HL-60/S4 (cell line): ENCODE measurements around the gene ACE2.

ENCODE experiments used
- in situ Hi-C: fragments of 300-500 bp; cut with MboI; formaldehyde crosslinking; loops from 2 replicates; pipeline ENCODE4 v1.14.3; 2022; ENCODE audit warnings: low sequenced_read_pairs

ACE2 gene

GRCh38 chrX:15579778-15580747 is 20.7 kb downstream of the ACE2 start:
- in situ Hi-C loops = no loop called here

DNA sequence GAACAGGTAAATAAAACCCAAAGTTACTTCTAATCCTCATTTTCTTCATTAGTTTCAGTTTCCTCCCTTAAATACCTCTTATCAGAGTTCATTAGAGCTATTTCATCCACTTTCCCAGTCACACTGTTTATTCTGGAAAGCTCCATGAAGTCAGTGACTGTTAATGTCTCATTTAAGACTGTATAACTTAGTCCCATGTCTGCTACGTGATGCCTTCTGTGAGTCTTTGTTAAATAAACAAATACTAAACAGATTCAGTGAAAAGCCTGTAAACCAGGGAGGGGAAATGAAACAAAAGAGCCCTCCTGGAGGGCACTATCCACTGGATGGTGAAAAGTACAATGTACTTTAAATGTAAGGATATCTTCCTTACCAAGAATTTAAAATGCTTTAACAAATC is 24.7 kb downstream of the ACE2 start:
- in situ Hi-C loops = no loop called here

GRCh38 chrX:15574017-15574416 is 26.7 kb downstream of the ACE2 start:
- in situ Hi-C loops = no loop called here

- in situ Hi-C loops = no loop called here
These were observed 30.6 kb downstream of the ACE2 start for GRCh38 chrX:15570145-15570544.

GRCh38 chrX:15567886-15568616 is 32.7 kb downstream of the ACE2 start:
- in situ Hi-C loops = no loop called here

GRCh38 chrX:15567267-15567666 is 33.5 kb downstream of the ACE2 start:
- in situ Hi-C loops = no loop called here

DNA sequence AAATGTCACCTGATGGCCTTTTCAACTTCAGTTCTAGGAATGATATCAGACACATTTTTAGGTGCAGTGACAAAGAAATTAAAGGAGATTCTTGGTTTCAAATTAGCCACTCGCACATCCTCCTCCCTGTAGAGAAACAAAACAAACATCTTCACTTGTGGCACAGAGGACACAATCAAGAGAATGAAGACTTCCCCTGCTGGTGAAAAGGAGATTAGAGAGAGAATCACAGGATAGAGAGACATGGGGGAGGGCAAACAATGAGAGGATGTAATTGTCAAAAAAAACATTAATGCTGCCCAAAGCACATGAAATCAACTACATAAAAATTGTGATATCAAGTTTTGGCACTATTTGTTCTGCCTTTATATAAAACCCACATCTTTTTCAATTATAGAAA is 34.5 kb downstream of the ACE2 start:
- in situ Hi-C loops = no loop called here

DNA sequence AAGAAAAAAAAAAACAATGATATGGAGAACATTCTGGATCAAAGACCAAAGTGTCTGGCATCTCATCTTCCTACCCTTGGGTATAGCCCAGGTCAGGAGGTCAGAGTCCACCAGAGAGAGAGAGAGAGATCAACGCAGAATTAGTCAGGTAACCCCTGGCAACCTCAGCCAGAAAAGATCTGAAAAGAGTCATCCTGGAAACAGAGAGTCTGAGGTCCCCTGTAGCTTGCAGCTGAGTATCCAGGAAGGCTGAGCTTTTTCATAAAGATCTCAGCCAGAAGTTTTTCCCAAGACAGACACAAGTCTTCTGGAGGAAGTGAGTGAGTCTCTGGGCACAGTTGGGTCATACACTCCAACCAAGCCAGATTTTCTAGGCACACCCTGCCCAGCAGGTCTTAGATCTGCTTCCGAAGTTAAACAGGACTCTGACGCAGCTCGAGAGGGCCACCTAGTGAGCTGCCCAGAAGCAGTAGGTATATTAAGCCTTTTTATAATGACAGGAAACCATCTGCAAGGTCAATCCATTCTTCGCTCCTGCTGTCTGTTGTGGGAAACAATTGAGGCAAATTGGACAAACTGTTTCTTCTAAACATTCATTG is 35.7 kb downstream of the ACE2 start:
- in situ Hi-C loops = no loop called here

DNA sequence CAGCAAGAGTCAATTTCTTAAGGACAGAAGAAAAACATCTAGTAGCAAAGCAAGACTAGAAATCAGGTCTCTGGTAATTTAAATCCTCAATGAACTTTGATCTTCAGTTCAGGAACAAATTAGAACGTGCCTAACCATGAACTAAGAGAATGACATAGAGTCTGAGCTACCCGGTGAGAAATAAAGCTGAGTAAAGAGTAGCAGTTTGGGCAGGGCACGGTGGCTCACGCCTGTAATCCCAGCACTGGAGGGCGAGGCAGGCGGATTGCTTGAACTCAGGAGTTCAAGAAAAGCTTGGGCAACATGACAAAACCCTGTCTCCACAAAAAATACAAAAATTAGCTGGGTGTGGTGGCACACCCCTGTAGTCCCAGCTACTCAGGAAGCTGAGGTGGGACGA is 37.7 kb downstream of the ACE2 start:
- in situ Hi-C loops = no loop called here

DNA sequence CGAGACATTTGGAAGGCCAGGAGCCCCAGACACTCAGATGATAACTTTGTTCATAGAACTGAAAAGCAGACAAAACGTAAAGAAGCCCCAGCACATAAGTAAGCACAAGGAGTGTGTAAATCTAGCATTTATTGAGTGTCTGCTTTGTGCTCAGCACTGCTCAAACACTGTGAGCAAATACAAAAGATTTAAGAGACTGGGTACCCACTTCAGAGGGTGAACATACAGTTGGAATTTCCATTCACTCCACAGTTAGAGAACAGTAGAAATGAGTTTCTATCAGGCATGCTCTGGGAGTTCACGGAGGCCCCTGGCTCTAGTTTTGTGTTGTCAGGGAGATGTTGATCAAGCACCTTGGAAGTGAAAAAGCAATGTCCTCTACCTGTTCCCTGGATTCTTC is 39.8 kb downstream of the ACE2 start:
- in situ Hi-C loops = no loop called here

GRCh38 chrX:15559227-15559626 is 41.5 kb downstream of the ACE2 start:
- in situ Hi-C loops = no loop called here

DNA sequence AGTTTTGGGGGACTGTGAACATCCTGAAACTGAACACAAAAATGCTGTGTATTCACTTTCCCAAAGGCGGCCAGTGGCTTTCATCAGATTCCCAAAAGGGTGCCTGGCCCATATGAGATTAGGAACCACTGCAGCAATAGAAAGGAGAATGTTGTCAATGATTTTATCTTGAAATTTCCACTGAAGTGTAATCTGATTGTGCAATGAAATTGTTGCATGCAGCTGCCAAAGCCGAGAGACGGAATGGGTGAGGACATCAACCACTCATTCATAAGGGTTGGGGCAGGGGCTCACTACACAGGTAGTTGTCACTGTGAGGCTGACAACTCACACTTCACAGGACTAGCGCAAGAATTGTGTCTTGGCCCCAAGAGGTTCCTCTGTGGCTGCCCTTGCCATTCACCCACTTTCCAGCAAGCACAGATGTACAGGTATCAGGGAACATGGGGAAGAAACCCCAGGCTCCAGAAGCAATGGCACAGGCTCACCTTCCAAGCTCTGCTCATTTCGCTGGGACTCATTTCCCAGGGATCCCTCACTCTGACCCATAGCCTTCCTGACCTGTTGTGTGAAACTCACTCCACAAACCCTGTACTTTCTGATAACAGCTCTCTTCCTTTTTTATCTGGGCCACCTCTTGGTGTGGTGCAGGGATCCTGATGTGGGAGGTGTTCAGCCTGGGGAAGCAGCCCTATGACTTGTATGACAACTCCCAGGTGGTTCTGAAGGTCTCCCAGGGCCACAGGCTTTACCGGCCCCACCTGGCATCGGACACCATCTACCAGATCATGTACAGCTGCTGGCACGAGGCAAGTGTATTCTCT is 51.4 kb downstream of the ACE2 start:
- in situ Hi-C loops = no loop called here

DNA sequence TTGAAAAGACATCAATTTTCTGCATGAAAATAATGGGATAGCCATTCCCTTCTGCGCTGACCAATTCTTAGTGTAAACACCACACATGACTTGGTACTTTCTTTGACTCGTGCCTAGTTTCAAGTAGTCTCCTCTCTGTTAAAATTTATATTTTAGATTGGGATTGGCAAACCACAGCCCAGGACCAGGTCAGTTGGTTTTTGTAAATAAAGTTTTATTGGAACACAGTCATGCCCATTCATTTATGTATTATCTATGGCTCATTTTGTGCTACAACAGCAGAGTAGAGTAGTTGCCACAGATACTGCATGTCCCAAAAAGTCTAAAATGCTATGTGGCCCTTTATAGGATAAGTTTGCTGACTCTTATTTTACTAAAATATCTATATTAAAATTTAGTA is 53.4 kb downstream of the ACE2 start:
- in situ Hi-C loops = no loop called here

- in situ Hi-C loops = no loop called here
These were observed 54.0 kb downstream of the ACE2 start for GRCh38 chrX:15546745-15547144.

- in situ Hi-C loops = no loop called here
These were observed 70.4 kb downstream of the ACE2 start for GRCh38 chrX:15530318-15530717.

GRCh38 chrX:15529165-15529564 is 71.6 kb downstream of the ACE2 start:
- in situ Hi-C loops = no loop called here

DNA sequence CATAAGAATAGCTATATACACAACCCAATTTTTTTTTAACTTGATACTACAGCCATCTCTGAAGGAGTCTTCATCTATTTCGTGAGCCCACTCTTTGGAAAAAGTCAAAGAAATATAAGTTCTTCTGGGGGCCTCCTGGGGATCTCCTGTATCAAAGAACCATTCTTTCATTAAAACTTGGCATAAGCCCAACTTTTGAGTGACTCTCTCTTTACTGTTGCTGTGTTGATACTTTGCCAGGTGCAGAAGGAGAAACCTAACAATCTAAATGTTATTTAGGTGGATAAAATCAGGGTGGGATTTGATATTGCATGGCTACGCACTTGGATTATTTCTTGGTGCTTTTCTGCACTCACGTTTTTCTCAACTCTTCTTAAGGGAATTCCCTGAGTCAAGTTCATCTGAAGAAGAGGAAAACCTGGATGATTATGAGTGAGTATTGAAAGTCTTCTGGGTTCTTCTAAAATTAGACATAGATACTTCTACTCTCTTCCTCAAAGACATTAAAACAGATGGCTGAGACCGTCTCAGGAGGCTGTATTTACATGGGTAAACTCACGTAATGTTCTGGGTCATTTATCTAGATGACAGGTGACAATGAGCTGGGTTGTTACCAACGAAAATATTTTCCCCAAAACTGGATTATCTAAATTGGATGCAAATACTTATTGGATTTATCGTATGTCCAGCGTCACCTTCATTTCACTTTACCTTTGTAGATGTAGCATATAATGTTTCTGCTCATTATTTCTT is 74.9 kb downstream of the ACE2 start:
- in situ Hi-C loops = no loop called here

DNA sequence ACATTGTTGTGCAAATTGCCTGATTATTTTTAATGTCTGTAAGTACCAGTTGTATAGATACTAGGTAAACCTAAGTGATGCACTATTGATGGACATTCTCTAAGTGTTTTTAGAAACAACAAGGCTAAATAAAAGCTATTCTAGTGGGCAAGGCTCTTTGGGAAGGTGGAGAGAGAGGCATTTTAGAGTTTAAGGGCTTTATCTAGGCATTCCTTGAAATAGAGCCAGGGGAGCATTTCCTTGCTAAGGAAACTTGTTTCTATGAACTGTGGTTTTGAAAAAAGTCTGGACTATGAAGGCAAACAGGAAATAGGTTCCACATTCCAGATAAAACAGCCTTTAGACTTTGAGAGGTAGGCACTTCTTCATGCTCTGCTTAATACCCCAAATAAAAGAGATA is 76.3 kb downstream of the ACE2 start:
- in situ Hi-C loops = no loop called here

DNA sequence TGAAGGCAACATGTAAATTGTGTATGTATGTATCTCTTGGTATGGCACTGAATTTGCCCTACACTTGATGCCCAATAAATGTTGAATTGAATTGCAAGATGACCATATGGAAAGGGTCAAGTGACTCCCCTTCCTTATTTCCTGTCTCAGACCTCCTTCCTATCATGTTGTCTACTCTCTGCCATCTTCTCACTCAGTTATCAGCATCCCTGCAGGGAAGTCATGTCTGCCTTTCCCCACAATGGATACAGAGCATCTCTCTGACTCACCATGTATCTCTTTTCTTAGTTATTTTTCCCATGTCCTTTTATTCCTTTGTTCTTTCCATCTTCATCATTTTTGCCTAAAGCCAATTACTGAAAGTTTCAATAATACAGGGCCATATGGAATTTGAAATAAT is 77.7 kb downstream of the ACE2 start:
- in situ Hi-C loops = no loop called here

DNA sequence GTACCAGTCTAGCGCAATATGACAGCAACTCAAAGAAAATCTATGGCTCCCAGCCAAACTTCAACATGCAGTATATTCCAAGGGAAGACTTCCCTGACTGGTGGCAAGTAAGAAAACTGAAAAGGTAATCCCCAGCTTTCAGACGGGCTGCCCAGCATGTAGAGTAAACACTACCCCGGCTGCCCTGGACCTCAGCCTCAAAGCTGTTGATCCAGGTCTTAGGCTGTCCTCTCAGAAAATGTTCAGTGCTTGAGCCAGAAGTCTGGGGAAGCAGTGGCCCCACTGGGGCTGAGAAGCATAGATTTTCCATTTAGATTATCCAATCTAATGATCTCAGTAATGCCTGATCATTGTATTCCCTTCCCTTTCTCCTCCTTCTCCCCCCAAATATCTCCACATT is 78.3 kb downstream of the ACE2 start:
- in situ Hi-C loops = no loop called here
